ENCODE measurements around the gene ITPR1. TPM values are rescaled to one million over a fixed set of nuclear protein-coding genes. Genes with fewer than 3 reads are reported as not detected.

ITPR1 gene
- total RNA-seq, 2 donors from 2014 or later, result 7.0 to 18.2 TPM

- DNase-seq, result no peak
- Histone ChIP-seq H3K4me1 (no peaks in the 10 kb centered on the region), H3K36me3 (no peaks in the 10 kb centered on the region), H3K27me3 (no peaks in the 10 kb centered on the region), H3K9ac (ENCODE audit: low read depth in 2 of 2, low read length in 2 of 2) (no peak overlapping the region), H3K9me3 (no peaks in the 10 kb centered on the region), H3K4me3 (no peak overlapping the region), H3K27ac (peak overlapping the region; percentile 60)
- no peak for TF ChIP-seq CTCF (IDR thresholded peaks at IDR 0.05)
- intact Hi-C loops (cut with DNase I), result loop anchor here (5.0 kb wide), 1 partner anchor 231 kb away; no protein-coding TSS in a partner anchor
Measured at GRCh38 chr3:4583416-4583815, 90.3 kb downstream of the ITPR1 start.

GRCh38 chr3:4584456-4585249 lies 91.5 kb downstream of the ITPR1 start:
- Histone ChIP-seq H3K4me1 (no peaks in the 10 kb centered on the region), H3K9ac (ENCODE audit: low read depth in 2 of 2, low read length in 2 of 2) (peak overlapping the region; percentile 30 to 49), H3K27ac (peak overlapping the region; percentile 60), H3K36me3 (no peaks in the 10 kb centered on the region), H3K4me3 (no peak overlapping the region), H3K9me3 (no peaks in the 10 kb centered on the region), H3K27me3 (no peaks in the 10 kb centered on the region)
- intact Hi-C loops (cut with DNase I), result loop anchor here (5.0 kb wide), 1 partner anchor 232 kb away; no protein-coding TSS in a partner anchor
- no peak for DNase-seq
- TF ChIP-seq CTCF (IDR thresholded peaks at IDR 0.05), result no peak

- no peak for TF ChIP-seq CTCF (IDR thresholded peaks at IDR 0.05)
- Histone ChIP-seq H3K4me3 (no peak overlapping the region), H3K27ac (no peak overlapping the region), H3K27me3 (no peaks in the 10 kb centered on the region), H3K9ac (ENCODE audit: low read depth in 2 of 2, low read length in 2 of 2) (no peak overlapping the region), H3K4me1 (no peaks in the 10 kb centered on the region), H3K36me3 (no peaks in the 10 kb centered on the region), H3K9me3 (no peaks in the 10 kb centered on the region)
- DNase-seq, result no peak
- intact Hi-C loops (cut with DNase I), result no loop called here
Measured at GRCh38 chr3:4586381-4586780, 93.2 kb downstream of the ITPR1 start.

- TF ChIP-seq CTCF (IDR thresholded peaks at IDR 0.05), result no peak
- Histone ChIP-seq H3K4me3 (no peak overlapping the region), H3K36me3 (no peaks in the 10 kb centered on the region), H3K4me1 (no peaks in the 10 kb centered on the region), H3K27me3 (no peaks in the 10 kb centered on the region), H3K27ac (no peak overlapping the region), H3K9me3 (no peaks in the 10 kb centered on the region), H3K9ac (ENCODE audit: low read depth in 2 of 2, low read length in 2 of 2) (no peak overlapping the region)
- no peak for DNase-seq
- intact Hi-C loops (cut with DNase I), result no loop called here
Measured at GRCh38 chr3:4587061-4587837, 94.1 kb downstream of the ITPR1 start.

GRCh38 chr3:4587838-4588105 lies 94.6 kb downstream of the ITPR1 start:
- H3K9ac ChIP-seq (ENCODE audit: low read depth in 2 of 2, low read length in 2 of 2), result no peak overlapping the region
- H3K36me3 ChIP-seq, result no peaks in the 10 kb centered on the region
- no peaks in the 10 kb centered on the region for H3K9me3 ChIP-seq
- no peak overlapping the region for H3K27ac ChIP-seq
- no peak overlapping the region for H3K4me3 ChIP-seq
- no peak for TF ChIP-seq CTCF (IDR thresholded peaks at IDR 0.05)
- no peaks in the 10 kb centered on the region for H3K27me3 ChIP-seq
- DNase-seq, result no peak
- no peaks in the 10 kb centered on the region for H3K4me1 ChIP-seq
- intact Hi-C loops (cut with DNase I), result no loop called here
